RKO (cell line): ENCODE data around the gene POFUT1.

ENCODE experiments used
- DNase-seq: peaks from one replicate; pipeline ENCODE4 v3.0.0-alpha.2; 2016; ENCODE audit warnings: low spot score

The POFUT1 gene

GRCh38 chr20:32208499-32209154 is 947 bp downstream of the POFUT1 start:
- DNase-seq: peak; percentile 28

GRCh38 chr20:32209850-32210605 is 2.3 kb downstream of the POFUT1 start:
- DNase-seq: no peak

GRCh38 chr20:32213870-32214269 is 6.2 kb downstream of the POFUT1 start:
- DNase-seq: no peak

GRCh38 chr20:32215147-32215546 is 7.5 kb downstream of the POFUT1 start:
- DNase-seq: no peak

GRCh38 chr20:32215729-32216128 is 8.0 kb downstream of the POFUT1 start:
- DNase-seq: no peak

- no peak for DNase-seq
Observed at GRCh38 chr20:32216179-32217142, 8.8 kb downstream of the POFUT1 start.

GRCh38 chr20:32218156-32218900 is 10.6 kb downstream of the POFUT1 start:
- no peak for DNase-seq

- no peak for DNase-seq
Observed at GRCh38 chr20:32224463-32224862, 16.8 kb downstream of the POFUT1 start.

- DNase-seq: no peak
Observed at GRCh38 chr20:32226391-32226790, 18.7 kb downstream of the POFUT1 start.

GRCh38 chr20:32227306-32227705 is 19.6 kb downstream of the POFUT1 start:
- DNase-seq: no peak

- DNase-seq: no peak
Observed at GRCh38 chr20:32227744-32228688, 20.3 kb downstream of the POFUT1 start.

- no peak for DNase-seq
Observed at GRCh38 chr20:32229251-32229747, 21.6 kb downstream of the POFUT1 start.

GRCh38 chr20:32230707-32231106 is 23.0 kb downstream of the POFUT1 start:
- no peak for DNase-seq

- DNase-seq: no peak
Observed at GRCh38 chr20:32231245-32231644, 23.6 kb downstream of the POFUT1 start.

GRCh38 chr20:32231847-32232246 is 24.2 kb downstream of the POFUT1 start:
- no peak for DNase-seq

GRCh38 chr20:32232326-32232886 is 24.7 kb downstream of the POFUT1 start:
- no peak for DNase-seq

GRCh38 chr20:32233286-32233685 is 25.6 kb downstream of the POFUT1 start:
- no peak for DNase-seq

GRCh38 chr20:32234135-32234808 is 26.6 kb downstream of the POFUT1 start:
- DNase-seq: no peak

- no peak for DNase-seq
Observed at GRCh38 chr20:32235331-32236047, 27.8 kb downstream of the POFUT1 start.
